NCI-H1092 treated with DMSO at 0.1 percent for 48 hours (cell line): ENCODE measurements around the gene SOD3.
A peak's percentile ranks its signal among the peaks of the same experiment; 100 is the strongest.

Experiments
- DNase-seq: peaks from one replicate; lab custom pipeline; 2025; lab: John Stamatoyannopoulos, UW

SOD3 gene, protein sequence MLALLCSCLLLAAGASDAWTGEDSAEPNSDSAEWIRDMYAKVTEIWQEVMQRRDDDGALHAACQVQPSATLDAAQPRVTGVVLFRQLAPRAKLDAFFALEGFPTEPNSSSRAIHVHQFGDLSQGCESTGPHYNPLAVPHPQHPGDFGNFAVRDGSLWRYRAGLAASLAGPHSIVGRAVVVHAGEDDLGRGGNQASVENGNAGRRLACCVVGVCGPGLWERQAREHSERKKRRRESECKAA

DNA sequence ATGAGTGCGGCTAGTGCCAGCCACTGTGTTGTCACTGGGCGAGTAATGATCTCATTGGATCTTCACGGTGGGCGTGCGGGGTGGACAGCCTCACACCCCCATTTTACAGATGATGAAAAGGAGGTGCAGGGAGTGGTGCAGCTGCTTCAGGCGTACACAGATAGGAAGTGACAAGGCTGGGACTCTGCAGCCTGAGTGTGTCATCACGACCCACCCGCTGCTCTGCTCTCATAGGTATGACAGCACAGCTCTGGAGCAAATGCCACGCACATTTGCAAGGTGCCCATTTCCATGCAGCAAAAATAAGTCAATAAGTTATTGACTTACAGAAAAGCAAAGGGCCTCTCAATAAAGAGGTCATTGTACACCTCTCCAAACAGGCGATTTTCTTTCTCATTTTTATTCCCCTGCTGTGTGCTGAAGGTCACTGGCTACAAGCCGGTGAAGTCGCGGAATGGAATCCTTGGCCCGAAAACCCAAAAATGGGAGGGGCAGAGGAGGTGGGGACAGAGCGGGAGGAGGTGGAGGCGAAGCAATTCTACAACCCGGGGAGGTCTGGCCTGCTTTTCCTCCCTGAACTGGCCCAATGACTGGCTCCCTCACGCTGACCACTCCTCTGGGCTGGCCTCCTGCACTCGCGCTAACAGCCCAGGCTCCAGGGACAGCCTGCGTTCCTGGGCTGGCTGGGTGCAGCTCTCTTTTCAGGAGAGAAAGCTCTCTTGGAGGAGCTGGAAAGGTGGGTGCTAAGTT is at the start of gene SOD3:
SOD3 (plus strand) TSS at position 658 of the 750 bp plus-strand sequence. CDS start 3,949 bp downstream, outside the sequence.
- DNase-seq, result peak; percentile 13

DNA sequence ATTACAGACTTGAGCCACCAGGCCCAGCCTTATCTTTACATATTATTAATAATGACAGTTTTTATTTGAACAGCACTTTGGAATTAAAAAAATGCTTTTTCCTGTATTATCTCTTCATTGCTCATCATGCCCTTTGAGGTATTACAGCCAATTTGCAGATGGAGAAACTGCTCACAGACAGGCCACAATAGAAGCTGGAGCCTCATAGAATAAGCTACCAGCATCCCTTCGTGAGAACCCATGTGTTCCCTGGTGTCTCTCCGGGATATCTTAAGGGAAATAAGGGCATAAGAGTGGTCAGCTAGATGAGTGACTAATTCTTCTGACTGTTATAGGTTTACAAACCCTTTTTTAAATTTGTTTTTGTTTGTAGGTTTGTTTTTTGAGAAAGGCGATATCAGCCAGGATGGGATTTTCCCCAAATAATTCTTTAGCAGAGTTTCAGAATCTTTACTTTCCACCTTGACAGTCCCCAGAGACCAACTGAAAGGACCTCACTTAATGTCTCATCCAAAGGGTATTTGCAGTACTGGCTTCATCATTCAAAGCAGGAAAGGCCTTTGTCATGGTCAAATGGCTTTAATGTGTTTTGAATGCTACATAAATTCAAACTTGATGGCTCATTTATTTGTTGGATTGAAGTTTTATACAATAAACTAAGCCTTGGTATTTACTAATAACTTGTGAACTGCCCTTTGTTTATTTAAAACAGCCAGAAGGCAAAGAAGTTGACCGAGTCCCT is 48.0 kb upstream of the SOD3 start:
- DNase-seq, result no peak

DNA sequence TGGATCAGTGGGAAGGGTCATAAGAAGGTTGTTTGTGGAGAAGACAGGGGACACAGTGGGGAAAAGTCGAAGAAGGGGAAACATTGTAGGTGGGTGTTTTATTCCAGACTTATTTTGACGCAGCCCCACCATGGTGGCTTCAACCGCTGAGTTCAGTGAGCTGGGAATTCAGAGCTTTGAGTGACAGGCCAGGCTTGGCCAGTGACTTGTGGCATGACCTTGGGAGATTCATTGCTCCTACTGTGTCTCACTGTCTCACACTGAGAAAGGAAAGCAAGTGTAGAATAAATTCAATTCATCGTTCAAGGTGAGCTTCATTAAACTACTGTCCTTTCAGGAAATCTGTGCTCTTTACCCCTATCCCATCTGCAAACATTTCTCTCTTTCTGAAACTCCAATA is 47.4 kb upstream of the SOD3 start:
- DNase-seq, result no peak

DNA sequence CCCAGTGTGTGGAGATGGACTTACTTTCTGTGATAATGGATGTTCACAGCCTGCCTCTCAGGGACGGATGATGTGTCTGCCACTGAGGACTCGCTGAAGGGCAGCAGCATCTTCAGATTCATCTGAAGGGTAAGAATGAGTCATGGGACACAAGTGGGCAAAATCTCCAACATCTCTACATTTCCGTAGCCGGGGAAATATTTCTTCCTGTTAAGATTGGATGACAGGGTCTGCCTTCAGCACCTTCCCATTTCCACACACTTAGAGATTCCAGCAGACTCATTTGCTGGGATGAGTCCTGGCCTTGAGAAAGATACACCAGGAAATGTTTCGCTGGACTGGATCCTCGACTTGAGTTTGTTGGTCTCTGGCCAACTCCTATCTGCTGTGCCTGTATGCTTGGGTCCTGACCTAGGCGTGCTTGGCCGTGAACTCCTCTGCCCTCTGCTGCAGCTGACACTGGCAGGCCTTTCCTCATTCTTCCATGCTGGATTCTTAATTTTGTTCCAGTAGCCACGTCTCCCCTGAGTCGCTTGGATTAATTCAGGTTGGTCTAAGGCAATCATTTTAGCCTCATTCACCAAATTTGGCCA is 46.5 kb upstream of the SOD3 start:
- DNase-seq, result no peak

DNA sequence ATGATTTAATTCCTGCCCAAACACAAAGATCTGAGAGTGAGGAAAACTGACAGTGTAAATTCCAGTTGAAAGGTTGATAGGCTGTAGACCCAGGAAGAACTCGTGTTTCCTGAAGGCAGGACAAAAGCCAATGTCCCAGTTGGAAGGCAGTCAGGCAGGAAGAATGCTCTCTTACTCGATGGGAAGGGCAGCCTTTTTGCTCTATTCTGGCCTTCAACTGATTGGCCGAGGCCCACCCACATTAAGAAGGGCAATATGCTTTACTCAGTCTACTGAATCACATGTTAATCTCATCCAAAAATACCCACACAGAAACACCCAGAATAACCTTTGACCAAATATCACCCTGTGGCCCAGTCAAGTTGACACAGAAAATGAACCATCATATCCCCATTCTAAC is 45.3 kb upstream of the SOD3 start:
- DNase-seq, result no peak

DNA sequence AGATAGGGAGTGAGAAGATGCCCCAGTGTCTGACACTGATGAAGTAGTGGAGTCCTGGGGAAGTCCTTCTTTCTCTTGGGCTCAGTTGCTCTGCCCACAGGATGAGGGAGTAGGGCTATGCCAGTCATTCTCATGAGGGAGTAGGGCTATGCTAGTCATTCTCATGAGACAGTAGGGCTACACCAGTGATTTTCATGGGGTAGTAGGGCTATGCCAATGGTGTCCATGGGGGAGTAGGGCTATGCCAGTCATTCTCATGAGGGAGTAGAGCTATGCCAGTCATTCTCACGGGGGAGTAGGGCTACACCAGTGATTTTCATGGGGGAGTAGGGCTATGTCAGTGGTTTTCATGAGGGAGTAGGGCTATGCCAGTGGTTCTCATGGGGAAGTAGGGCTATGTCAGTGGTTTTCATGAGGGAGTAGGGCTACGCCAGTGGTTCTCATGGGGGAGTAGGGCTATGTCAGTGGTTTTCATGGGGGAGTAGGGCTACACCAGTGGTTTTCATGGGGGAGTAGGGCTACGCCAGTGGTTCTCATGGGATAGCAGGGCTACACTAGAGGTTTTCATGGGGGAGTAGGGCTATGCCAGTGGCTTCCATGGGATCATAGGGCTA is 43.3 kb upstream of the SOD3 start:
- DNase-seq, result no peak

DNA sequence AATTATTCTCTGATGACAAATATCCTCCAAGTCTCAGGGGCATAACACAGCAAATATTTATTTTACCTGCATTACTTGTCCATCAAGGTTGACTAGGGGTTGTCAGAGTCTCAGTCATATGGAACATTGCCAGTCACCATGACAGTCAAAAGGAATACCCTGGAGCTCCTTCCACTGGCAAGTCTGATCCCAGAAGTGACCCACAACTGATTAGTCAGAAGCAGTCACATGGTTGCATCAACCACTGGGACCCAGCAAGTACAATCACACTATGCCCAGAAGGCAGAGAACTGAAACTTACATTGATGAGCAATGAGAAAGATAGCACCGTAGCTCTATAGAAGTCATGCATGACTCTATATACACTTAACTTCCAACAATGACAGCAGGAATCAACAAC is 41.9 kb upstream of the SOD3 start:
- no peak for DNase-seq

DNA sequence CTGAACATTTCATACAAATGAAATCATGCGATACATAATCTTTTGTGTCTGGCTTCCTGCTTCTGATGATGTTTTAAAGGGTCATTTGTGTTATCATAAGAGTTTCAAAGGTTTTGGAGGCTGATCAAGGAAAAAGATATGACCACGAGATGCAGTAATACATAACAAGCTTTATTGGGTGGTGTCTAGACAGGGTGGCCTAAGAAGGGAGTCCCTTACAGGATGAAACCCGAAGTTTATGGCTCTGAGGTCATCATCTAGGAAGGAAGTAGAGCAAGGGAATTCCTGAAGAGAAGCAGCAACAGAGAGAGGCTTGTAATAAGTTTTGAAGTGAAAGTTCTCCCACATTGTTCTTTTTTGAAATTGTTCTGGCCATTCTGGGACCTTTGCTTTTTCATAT is 40.8 kb upstream of the SOD3 start:
- no peak for DNase-seq

DNA sequence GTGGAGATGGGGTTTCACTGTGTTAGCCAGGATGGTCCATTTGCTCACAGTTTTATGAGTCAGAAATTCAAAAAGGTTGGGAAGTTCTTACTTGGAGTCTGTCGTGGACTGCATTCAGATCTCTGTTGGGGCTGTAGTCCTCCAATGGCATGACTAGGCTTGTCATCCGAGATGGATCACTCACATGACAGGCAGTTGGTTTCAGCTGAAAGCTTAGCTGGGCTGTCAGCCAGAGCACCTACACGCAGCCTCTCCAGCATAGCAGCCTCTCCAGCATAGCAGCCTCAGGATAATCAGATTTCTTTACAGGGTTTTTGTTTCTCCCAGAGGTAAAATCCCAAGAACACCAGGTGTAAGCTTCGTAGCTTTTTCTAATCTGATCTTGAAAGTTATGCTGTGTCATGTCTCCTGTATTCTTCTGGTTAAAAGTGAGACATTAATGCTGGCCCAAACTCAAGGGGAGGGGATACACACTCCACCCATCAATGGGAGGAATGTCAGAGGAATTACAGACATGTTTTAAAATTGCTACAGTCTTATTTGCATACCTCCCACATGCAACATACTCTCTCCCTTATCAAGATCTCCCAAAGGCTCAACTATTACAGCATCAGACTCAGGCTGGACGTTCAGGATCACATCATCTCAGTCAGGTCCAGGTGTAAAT is 31.6 kb upstream of the SOD3 start:
- DNase-seq, result no peak

DNA sequence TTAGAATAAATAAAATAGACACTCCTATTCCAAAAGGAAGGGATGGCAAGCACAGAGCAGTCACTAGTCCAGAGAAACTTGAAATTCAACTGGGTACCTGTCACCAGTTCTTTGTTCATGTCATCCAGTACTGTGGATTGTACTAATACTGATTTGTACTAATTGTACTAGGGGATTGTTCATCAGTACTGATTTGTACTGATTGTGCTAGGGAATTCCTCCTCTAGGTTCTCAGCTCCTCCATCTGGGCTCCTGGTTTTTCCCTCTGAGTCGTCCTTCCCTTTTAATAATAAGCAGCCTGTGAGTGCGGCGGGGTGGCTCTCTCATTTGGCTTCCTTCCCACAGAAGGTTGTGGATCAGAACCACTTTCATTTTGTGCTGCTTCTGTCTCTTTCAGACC is 31.0 kb upstream of the SOD3 start:
- no peak for DNase-seq

DNA sequence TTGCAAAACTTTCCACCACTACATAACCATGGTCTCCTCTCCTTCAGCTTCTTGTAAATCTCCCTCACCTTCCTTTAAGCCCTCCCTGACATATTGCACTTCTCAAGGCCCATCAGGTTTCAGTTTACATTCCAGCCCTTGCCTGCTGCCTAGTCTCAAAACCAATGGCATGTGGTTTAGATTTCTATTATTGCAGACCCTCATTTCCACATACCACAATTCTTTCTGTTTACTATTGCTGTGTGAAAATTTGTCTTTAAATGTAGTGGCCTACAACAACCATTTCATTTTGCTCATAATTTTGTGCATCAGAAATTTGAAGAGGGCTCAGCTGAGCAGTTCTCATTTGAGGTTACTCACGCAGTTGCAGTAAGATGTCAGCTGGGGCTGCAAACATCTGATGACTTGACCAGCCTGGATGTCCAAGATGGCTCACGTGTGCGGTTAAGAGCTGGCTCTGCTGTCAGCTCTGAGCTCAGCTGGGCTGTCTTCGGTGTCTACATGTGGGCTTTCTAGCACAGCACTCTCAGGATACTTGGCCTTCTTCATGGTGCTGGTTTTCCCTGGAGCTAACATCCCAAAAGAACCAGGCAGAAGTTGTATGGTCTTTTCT is 29.9 kb upstream of the SOD3 start:
- no peak for DNase-seq

DNA sequence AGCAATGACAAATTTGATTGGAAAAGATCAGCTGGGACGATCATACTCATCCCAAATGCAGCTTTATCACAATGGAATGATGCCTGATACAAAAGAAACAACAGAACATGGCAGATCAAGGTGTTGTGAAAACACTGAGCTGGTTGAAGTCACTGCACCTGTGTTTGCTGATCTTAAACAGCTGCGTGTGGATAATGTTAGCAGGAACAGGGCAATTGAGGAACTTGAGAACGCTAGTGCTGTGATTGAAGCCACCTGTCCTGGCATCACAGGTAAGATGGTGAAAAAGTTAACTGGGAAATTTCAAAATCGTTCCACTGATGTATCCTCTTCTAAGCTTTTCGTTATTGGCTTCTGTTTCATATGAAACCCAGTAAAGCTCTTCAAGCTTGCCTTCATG is 27.4 kb upstream of the SOD3 start:
- no peak for DNase-seq

DNA sequence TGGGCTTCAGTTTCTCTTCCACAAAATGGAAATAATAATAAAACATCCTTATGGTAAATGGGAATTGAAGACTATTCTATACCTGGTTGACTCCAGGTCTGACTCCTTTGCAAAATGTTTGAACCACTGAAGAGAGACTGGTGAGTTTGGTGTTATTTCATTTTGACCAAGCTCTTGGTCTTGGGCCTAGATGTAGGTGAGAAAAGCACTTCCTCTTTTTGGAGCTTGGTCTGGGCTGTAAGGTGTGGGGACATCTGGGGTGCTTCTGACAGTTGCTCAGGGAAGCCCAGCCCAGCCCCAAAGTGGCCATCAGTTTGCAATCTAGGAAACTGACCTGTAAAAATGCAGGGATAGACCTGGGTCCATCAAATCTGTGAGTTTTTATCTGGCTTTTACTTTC is 26.8 kb upstream of the SOD3 start:
- DNase-seq, result no peak

DNA sequence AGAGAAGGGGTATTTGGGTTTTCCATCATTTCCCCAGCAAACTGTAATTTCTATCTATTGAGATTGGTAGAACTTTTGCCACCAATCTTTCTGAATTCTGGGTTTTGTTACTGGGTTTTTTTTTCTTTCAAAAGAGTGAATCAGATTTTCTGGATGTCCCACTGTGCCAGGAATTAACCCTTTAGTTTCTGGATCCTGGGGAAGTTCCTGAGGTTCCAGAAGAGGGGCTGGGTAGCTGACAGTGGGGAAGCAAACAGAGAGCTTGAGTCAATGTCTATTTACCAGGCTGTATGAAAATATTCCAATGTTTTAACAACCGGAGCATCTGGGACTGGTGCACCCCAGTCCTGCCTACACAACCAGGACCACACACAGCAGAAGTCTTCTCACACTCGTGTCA is 25.8 kb upstream of the SOD3 start:
- DNase-seq, result no peak

DNA sequence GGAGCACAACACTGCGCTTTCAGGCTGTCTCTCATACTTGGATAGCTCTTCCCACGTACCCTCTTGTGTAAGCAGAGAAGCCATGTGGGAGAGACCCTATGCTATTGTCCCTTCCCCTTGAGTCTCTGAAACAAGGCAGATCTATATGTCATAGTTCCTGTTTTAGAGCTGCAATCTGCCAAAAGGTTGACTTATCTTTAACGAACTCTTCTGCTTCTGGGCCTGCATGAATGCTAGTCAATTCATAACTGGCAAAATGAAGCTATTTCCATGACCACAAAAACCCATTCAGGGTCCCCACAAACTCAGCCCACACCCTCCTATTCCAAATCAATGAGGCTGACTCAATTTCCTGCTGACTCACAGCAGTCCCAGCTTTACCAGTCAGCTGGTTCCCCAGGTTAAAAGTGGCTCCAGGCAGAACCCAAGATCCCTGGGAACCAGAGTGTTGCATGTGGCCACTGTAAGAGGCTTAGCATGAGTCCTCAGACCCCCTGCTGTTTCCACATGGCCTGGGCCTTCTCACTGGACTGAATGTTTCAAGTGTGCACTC is 25.3 kb upstream of the SOD3 start:
- no peak for DNase-seq

DNA sequence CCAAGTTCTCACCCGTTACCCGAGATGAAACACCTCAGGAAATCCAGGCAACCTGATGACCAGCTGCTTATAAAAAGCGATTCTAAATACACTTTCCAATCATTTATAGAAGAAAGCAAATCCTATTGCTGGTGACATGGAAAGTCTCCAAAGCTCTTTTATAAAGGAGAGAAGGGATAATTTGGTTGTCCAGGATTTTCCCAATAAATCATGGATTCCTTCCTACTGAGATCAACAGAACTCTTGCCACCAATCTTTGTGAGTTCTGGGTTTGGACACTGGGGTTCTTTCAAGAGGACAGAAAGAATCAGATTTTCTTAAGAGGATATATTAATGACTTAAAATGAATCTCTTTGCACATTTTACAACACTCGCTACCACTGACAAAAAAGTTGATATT is 24.7 kb upstream of the SOD3 start:
- DNase-seq, result no peak

DNA sequence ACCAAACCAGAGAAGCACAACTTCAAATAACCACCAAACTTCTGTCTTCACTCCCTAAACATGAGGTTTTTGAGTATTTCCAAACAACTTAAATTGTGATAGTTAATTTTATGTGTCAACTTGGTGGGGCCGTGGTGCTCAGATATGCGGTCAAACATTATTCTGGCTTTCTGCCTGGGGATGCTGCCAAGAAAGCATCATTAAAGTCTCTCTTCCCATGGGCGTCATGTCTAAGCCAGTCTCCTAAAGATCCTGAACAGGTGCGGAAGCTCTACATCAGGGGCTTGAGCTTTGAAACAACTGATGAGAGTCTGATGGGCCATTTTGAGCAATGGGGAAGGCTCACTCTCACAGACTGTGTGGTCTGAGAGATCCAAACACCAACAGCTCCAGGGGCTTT is 24.1 kb upstream of the SOD3 start:
- peak; percentile 4 for DNase-seq

DNA sequence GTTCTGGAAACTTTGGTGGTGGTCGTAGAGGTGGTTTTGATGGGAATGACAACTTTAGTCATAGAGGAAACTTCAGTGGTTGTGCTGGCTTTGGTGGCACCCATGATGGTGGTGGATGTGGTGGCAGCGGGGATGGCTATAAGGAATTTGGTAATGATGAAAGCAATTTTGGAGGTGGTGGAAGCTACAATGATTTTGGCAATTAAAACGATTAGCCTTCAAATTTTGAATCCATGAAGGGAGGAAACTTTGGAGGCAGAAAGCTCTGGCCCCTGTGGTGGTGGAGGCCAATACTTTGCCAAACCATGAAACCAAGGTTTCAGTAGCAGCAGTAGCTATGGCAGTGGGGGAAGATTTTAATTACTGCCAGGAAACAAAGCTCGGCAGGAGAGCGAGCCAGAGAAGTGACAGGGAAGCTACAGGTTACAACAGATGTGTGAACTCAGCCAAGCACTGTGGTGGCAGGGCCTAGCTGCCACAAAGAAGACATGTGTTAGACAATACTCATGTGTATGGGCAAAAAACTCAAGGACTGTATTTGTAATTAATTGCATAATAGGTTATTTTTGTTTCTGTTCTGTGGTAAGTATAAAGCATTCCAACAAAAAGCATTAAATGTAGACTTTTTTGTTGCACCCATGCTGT is 23.2 kb upstream of the SOD3 start:
- DNase-seq, result no peak

DNA sequence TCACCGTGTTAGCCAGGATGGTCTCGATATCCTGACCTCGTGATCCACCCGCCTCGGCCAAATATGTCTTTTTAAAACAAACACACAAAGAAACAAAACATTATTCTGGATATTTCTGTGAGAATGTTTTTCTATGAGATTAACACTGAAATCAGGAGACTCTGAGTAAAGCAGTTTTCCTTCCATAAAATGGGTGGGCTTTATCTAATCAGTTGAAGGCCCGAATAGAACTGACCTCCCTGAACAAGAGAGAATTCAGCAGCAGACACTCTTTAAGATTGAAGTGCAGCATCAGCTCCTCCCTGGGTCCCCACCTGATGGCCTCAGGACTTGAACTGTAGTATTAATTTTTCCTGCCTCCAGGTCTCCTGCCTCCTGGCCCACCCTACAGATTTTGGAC is 22.4 kb upstream of the SOD3 start:
- no peak for DNase-seq

DNA sequence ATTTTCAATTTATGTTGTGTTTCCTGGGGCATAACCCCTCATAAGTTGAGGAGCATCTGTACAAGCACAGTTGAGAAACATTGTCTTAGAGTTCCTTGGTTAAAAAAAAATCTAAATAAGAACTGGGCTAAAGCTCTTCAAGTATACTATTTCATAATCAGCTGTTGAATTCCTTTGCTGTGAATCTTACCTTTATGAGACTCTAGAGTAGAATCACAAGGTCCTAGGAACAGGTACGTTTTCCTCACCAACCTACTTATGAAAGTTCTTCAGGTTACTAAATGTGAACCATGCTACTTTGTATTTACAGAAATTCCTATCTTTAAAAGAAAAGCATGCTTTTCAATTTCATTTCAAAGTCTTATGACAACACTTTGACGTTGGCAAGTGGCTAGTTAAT is 20.9 kb upstream of the SOD3 start:
- DNase-seq, result no peak
